HG03521 (cell line): ENCODE data around the gene KRTAP2-2.
"Not testable (repeated sequence)": the region's sequence is repeated elsewhere in the genome, so short reads cannot be mapped to it uniquely, and the experiment has no call there.

ENCODE experiments used
- ATAC-seq: cut with Tn5 transposase; IDR thresholded peaks from one replicate; pipeline ENCODE4 v1.9.1; 2021; ENCODE audit warnings: mild to moderate bottlenecking, moderate library complexity; ENCODE audit not compliant: unreplicated experiment

Gene KRTAP2-2

DNA sequence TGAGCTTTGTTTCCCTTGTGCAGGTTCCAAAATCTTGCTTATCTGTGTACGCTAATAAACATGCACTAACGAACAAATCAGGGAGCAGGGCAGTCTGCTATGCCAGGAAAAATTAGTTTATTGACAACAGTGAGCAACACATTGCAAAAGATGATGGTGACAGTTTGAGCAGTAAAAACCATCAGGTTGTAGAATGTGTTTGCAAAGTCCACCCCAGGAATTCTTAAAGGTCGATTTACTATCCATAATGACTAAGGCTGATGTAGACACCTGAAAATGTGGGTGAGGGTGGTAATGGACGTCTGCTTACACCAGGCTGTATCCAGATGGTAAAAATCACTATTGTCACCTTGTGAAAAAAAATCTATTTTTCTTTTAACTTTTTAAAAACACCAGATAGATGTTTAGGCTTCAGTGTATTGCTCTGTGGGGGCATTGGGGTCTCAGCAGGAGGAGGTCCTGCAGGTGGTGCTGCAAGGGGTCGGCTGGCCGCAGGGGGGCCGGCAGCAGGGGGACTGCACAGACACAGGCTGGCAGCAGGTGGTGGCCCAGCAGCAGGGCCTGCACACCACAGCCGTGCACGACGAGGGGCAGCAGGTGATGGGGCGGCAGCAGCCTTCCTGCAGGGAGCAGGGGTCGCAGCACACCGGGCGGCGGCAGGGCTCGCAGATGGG, 10.1 kb upstream of the KRTAP2-2 start:
- ATAC-seq = not testable (repeated sequence)

DNA sequence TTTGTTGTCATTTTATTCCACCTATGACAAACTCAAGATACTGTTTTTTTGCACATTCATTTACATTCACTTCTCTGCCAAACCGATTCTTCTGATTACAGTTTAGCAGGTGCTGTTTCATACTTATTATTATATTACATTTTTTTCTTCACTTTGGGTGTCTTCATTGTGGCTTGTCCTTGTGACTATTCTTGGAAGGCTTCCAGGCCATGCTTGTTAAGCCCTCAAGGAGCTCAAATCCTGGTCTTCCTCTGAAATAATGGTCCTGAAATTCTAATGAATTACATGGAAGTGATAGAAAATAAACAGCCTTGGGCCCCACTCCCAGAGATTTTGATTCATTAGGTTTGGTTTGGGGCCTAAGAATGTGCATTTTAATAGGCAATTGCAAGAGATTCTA, 9.3 kb upstream of the KRTAP2-2 start:
- no peak for ATAC-seq

GRCh38 chr17:41063449-41063848, 8.4 kb upstream of the KRTAP2-2 start:
- ATAC-seq = no peak

DNA sequence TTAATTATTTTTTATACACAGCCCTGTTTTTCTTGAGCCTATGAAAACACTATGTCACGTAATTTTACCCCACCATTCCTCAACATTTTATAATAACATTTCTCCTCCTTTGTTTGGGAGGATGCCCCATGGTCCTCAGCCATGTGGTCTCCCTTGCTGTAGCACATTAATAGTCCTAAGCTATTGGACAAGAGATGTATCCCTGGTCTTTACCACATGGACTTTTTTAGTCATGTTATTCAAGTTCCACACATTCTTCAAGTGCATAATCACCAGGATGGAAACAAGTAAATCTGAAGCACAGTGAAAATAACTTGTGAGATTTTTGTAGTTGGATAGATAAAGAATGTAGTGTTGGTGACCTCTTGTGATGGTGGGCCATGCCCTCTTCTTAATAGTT, 6.9 kb upstream of the KRTAP2-2 start:
- ATAC-seq = no peak

DNA sequence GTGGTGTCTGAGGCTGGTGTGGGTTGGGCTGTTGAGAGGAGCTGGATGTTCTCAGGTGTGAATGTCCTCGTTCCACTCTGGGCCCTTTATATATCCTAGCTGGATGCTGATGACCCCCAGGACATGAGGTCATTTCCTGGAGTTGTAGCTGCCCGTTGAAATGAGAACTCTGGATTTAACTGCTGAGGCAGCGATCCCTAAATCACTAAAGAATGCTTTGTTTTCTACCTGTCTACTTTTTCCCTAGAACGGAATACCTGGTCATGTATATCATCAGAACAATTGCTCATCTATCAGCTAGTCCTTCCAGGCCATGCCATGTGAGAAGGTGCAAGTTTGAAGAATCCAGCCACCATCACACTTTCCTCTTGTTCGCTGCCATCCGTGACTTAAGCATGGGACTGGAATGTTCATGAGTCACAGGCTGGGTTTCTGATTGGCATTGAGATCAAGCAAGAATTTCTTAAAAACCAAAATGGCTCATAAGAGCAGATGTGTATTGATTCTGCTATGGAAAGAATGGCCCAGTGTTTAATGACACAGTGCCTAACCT, 5.1 kb upstream of the KRTAP2-2 start, which contains the start of gene KRTAP2-3:
Gene KRTAP2-3 (minus strand): TSS at position 63 of the 553 bp plus-strand sequence. CDS start 64 bp downstream, outside the sequence.
- ATAC-seq = no peak

DNA sequence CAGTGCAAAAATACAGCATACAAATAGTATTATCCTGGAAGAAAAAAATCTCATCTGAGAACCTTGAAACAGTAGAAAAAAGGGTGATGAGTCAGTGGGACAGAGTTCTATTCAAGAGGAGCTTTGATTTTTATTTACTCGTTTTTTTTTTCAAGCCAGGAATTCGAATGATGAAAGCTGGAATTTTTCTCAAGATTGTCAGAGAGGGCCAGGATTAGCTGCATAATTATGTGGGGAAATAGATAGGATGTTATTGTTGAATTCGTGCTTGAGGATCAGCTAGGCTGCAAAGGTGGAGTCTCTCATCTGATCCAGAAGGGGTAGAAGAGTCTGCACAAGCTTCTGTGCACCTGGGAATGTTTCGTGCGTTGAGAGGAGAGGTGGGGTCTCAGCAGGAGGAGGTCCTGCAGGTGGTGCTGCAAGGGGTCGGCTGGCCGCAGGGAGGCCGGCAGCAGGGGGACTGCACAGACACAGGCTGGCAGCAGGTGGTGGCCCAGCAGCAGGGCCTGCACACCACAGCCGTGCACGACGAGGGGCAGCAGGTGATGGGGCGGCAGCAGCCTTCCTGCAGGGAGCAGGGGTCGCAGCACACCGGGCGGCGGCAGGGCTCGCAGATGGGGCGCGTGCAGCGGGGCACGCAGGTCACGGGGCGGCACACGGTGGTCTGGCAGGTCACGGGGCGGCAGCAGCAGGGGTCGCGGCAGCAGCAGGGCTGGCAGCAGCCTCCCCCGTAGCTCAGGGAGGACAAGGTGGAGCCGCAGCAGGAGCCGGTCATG, 4.4 kb upstream of the KRTAP2-2 start:
- not testable (repeated sequence) for ATAC-seq

DNA sequence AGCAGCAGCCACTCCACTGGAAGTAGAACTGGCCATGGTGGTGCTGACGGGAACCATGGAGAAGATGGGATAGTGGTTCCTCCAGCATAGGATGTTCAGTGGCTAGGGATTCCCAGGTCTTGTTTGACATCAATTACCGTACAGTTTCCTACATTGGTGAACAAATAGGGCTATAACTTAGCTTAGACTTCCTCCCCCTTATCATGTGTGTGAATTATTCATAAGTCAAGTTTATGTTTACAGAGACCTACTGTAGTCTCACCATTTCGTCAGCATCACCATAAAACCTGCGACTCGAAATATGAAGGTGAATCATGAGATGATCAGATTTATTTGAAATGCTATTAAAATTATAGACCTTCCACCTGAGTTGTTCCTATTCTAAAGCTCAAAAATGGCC, 3.7 kb upstream of the KRTAP2-2 start:
- no peak for ATAC-seq

DNA sequence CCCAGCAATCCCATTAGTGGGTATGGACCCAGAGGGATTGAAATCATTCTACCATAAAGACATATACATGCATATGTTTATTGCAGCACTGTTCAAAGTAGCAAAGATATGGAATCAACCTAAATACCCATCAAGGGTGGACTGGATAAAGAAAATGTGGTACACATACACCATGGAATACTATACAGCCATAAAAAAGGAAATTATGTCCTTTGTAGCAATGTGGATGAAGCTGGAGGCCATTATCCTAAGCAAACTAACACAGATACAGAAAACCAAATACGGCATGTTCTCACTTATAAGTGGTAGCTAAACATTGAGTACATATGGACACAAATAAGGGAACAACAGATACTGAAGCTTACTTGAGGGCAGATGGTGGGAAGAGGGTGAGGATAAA, 2.5 kb upstream of the KRTAP2-2 start:
- no peak for ATAC-seq

GRCh38 chr17:41054556-41054955, 474 bp downstream of the KRTAP2-2 start:
- not testable (repeated sequence) for ATAC-seq

DNA sequence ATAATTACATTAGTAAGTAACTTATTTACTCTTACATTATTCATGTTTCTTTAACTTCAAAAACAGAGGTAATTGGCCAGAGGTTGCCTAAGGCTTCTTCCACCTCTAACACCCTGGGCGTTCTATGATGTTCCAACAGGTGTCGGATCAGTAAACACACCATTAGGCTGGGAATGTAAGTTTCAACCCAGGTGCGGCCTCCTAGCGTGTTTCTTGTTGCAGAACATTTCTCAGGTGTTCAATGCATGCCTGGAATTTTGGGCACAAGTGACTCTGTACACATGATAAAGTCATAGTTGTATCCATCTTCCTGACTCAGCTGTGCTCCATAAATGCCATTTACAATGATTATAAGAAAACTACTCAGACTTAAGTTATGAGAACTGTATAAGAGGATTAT, 1.0 kb downstream of the KRTAP2-2 start:
- no peak for ATAC-seq

DNA sequence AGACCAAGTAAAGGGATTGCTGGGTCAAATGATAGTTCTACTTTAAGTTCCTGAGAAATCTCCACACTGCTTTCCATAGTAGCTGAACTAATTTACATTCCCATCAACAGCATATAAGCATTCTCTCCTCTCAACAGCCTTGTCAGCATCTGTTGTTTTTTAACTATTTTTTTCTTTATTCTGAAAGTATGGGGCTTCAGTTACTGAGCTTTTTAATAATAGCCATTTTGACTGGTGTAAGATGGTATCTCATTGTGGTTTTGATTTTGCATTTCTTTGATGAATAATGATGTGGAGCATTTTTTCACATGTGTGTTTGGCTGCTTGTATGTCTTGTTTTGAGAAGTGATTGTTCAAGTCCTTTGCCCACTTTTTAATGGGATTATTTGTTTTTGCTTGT, 2.5 kb downstream of the KRTAP2-2 start:
- no peak for ATAC-seq

DNA sequence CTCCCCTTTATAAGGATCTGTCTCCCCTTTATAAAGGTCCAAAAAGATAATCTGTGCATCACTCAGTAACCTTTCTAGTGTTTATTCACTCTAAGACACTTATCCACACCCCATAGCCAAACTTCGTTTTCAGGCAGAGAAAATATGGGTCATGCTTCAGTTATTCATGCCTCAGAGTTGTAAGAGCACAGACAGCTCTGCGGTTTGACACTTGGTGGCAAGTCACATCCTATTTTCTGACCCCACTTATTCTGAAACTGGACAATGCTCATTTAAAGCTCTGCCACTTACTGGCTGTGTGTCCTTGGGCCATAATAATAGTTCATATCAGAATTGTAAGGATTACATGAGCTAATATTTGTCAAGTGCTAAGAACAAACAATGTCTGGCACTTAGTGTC, 5.9 kb downstream of the KRTAP2-2 start:
- ATAC-seq = no peak

DNA sequence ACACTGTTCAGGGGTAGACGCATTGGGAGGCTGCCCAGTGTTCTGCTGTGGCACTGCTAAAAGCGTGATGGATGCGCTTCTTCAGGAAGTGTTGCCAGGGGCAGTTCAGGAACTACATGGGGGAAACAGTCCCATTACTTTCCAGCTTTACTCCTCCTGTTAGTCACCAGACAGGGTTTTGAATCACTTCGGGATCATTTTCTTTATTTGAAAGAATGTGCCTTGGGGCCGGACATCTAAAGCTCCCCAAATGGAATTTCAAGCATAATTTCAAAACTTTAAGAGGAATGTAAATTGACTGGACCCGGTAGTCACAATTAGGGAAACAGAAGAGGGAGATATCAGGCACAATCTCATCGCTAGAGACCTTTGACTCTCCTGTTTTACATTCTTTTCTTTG, 6.6 kb downstream of the KRTAP2-2 start:
- no peak for ATAC-seq

- not testable (repeated sequence) for ATAC-seq
Measured at GRCh38 chr17:41046735-41047465, 8.1 kb downstream of the KRTAP2-2 start, which contains the start of gene KRTAP2-1. Gene KRTAP2-1, minus strand, starts transcription at chr17:41047316. Its CDS starts 49 bp downstream, at chr17:41047267.

- no peak for ATAC-seq
Measured at GRCh38 chr17:41042953-41043352, 12.1 kb downstream of the KRTAP2-2 start.

GRCh38 chr17:41040783-41041571, 14.1 kb downstream of the KRTAP2-2 start, which contains the start of gene KRTAP1-1:
Gene KRTAP1-1, minus strand, starts transcription at chr17:41041450. Its CDS starts 53 bp downstream, at chr17:41041397.
- not testable (repeated sequence) for ATAC-seq

DNA sequence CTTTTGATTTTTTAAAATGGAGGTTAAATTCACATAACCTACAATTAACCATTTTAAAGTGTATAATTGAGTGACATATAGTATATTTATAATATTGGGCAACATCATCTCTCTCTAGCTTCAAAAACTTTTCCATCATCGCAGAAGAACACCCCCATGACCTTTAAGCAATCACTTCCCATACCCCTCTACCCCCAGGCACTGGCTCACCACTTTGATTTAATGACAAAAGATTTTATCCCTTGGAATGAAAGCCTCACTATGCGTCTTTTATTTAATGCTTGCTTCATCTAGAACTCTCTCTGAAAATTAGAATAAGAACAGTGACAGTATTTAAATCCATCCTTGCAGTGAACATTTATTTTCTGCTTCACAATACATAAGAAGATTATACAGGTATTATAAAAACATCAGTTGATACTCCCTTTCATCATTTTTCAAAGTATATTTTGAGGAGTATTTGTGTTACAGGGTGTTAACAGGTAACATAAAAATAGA, 17.1 kb downstream of the KRTAP2-2 start:
- ATAC-seq = no peak

DNA sequence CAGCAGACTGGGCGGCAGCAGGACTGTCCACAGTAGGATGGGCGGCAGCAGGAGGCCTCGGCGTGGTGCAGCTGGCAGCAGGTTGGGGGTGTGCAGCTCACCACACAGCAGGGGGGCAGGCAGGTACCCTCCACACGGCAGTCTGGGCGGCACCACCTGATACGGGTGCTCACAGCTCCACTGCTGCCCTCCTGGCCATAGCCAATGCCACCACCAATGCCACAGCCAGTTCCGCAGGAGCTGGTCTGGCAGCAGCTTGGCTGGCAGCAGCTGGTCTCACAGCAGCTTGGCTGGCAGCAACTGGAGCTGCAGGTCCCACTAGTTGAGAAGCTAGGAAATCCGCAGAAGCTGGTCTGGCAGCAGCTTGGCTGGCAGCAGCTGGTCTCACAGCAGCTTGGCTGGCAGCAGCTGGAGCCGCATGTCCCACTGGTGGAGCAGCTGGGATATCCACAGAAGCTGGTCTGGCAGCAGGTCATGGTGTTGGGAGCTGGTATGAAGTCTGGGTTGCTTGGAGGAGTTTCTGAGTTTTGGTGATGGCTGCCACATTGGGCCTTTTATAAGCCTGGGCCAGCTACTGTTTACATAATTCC, 20.6 kb downstream of the KRTAP2-2 start, which contains the start of gene KRTAP1-3:
Gene KRTAP1-3 (minus strand): TSS at position 529 of the 590 bp plus-strand sequence. CDS start 53 bp downstream, at position 476.
- ATAC-seq = not testable (repeated sequence)

DNA sequence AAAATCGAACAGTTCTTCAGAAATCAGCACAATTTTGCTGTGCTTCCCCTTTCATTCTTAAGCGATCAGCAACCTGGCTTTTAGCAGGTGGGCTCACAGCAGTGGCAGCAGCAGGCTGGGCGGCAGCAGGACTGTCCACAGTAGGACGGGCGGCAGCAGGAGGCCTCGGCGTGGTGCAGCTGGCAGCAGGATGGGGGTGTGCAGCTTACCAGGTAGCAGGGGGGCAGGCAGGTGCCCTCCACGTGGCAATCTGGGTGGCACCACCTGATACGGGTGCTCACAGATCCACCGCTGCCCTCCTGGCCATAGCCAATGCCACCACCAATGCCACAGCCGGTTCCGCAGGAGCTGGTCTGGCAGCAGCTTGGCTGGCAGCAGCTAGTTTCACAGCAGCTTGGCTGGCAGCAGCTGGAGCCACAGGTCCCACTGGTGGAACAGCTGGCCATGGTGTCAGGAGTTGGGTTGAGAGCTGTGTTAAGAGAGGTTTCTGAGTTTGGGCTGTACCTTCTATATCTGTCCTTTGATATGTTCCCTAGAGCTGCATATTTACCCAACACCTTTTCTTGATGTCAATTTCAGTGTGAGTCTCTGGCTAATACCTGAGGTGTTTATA, 25.3 kb downstream of the KRTAP2-2 start, which contains the start of gene KRTAP1-4:
Gene KRTAP1-4 (minus strand): TSS at position 563 of the 613 bp plus-strand sequence. CDS start 117 bp downstream, at position 446.
- no peak for ATAC-seq
